ENCODE results near the gene FDCSP.

DNA sequence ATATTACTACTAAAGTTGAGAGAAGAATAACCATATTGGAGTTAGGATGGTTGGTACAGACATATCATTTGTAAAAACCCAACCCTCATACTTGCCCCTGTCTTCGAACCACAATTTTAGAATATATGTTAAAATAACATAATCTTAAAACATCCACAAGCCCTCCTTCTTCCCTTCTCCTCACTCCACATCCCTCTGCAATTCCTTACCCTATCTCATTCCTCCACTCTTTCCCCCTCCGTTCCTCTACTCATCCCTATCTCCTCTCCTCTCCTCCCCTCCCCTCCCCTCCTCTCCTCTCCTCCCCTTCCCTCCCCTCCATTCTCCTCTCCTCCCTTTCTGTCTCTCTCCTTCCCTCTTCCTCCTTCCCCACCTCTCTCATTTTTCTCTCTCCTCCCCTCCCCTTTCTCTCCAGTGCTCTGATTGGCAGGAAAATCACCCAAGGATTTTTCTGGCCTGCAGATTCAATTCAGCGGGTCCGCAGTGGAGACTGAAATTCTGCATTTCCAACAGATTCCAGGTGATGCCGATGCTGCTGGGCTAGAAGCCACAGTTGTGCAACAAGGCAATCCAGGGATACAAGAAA, 47.8 kb upstream of the FDCSP start:
- TF ChIP-seq EZH2 (IDR thresholded peaks at IDR 0.05; ENCODE audit: insufficient read depth, poor library complexity, severe bottlenecking) (no peak), EZH2phosphoT487 (IDR thresholded peaks at IDR 0.05; ENCODE audit: insufficient read depth, low read depth) (no peak)
